HK-2 (cell line): ENCODE results near the gene ZFP2.
"Not testable (repeated sequence)": the region's sequence is repeated elsewhere in the genome, so short reads cannot be mapped to it uniquely, and the experiment has no call there.

Source experiments
- DNase-seq: peaks from one replicate; pipeline ENCODE4 v3.0.0-alpha.2; 2018; ENCODE audit not compliant: unreplicated experiment

The ZFP2 gene

DNA sequence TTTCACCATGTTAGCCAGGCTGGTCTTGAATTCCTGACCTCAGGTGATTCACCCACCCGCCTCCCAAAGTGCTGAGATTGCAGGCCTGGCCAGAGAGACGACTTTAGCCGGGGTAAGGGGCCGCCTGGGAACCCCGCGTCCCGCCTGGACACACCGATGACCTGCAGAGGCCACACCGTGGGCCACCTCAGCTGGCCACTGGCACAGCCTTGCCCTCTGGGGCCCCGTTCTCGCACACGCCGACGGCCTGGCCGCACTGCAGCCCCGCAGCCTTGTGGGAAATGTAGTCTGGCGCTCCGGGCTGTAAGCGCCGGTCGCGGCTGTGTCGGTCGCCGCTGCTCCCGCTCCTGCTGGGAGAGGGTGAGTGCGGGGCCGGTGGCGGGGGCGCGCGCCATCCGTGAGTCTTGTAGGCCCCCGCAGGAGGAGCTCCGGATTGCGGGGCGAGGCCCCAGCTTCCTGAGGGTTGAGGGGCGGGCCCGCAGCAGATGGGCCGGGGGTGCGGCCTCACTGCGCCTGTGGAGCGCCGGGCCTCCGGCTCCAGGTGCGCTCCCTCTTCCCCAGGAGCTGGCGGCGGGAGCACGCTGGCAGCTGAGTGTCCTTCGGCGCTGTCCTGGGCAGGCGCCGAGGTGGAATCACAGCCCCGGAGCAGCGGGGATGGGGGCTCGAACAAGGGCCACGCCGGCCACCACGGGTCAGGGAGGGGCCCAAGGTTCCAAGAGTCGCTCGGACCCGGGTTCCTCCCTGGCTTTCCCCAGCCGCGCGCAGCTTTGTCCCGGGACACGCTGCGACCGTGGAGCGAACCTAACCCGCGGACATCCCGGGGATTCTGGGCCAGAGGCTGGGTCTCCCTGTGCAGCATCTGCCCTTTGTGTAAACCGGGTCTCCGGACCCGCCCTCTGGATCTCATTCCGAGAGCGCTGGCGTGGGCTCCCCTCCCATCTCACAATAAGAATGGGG, at the start of gene ZFP2:
Gene ZFP2 (plus strand): TSS at position 299 of the 957 bp plus-strand sequence. CDS start 35,401 bp downstream, outside the sequence.
- DNase-seq, result peak; percentile 64

DNA sequence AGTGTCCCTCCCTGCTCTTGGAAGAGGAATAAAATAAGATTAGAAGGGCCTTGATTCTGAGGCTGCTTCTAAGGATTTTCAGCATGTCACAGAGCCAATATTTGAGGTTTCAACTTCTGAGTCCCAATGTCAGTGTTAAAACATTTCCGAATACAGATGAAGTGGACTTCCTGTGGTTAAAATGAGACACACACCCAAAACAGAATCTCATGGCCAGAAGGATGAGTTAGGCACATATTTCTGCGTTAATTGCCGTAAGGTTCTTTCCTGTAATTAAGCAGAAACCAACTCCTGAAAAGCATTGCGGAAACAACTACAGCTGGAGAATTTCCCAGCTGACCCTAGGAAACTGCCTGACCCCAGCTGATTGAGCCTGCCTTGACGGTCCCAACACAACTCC, 46.4 kb upstream of the ZFP2 start:
- DNase-seq, result no peak

GRCh38 chr5:178851951-178852350, 43.8 kb upstream of the ZFP2 start:
- no peak for DNase-seq

GRCh38 chr5:178854284-178854683, 41.4 kb upstream of the ZFP2 start:
- no peak for DNase-seq

DNA sequence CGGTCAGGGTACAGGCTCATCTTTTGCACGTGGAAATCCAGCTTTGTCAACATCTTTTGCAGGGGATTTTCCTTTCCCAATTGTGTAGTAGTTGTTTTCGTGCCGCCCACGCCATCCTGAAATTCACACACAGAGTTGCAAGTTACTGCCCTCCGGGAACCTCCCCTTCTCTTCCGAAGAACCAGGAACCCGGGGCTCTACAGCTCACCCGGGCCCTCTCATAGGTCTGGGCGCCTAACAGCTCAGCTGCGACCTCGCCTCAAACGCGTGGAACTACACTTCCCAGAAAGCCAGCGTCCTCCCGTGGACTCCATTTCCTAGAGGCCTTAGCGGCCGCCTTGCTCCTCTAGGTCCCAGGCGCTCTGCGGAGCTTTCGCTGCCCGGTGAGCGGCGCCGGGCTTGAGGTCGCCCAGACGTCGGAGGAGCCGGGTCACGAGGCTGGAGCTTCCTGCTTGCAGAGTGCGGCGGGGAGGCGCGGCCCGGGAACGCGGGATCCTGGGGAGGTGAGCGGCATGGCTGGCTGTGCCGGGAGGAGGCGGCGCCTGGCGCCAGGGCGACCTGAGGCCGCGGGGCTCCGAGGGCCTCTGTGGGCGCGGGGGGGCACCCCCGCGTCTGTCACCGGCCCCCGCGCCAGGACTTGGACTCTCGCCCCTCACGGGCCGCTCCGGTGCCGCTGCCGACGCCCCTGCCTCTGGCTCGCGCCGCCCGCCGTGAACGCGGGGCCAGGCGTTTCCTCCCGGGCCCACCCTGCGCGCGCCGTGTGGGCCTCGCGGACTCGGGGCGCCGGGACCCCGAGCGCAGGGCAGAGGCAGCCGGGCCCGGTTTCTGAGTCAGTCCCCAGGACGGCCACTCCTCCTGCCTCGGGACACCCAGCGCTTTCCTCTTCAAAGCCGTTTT, 35.8 kb upstream of the ZFP2 start, which contains the start of gene ZNF354B:
Gene ZNF354B (plus strand): TSS at position 329 of the 897 bp plus-strand sequence. CDS start 1,095 bp downstream, outside the sequence.
- peak; percentile 85 for DNase-seq

GRCh38 chr5:178860615-178861014, 35.1 kb upstream of the ZFP2 start:
- DNase-seq, result not testable (repeated sequence)

DNA sequence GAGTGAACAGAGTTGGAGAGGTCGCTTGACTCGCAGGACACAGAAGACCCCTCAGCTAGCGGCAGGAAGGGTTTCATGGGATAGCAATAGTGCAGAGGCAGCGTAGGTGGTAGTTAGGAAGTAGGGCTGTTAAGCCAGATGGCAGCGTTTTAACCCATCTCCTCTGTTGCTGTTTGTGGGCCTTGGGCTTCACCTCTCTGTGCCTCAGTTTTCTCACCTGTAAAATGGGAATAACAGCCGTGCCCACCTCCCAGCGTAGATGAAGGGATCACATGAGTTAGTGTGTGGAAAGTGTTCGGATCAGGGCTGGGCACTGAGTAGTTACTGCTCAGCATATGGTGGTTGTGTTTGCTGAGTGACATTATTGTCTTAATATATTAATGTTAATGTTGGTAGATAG, 34.1 kb upstream of the ZFP2 start:
- no peak for DNase-seq

- DNase-seq, result no peak
These were observed 28.8 kb upstream of the ZFP2 start for GRCh38 chr5:178866946-178867345.

GRCh38 chr5:178869577-178869976, 26.1 kb upstream of the ZFP2 start:
- DNase-seq, result no peak

- no peak for DNase-seq
These were observed 25.3 kb upstream of the ZFP2 start for GRCh38 chr5:178870411-178870810.

GRCh38 chr5:178872302-178872701, 23.4 kb upstream of the ZFP2 start:
- DNase-seq, result no peak

DNA sequence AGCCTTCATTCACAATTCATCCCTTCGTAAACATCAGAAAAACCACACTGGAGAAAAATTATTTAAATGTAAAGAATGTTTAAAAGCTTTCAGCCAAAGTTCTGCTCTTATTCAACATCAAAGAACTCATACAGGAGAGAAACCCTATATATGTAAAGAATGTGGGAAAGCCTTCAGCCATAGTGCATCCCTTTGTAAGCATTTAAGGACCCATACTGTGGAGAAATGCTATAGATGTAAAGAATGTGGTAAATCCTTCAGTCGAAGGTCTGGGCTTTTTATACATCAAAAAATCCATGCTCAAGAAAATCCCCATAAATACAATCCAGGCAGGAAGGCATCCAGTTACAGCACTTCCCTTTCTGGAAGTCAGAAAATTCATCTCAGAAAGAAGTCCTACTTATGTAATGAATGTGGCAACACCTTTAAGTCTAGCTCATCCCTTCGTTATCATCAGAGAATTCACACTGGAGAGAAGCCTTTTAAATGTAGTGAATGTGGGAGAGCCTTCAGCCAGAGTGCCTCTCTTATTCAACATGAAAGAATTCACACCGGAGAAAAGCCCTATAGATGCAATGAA, 12.5 kb upstream of the ZFP2 start:
- not testable (repeated sequence) for DNase-seq

DNA sequence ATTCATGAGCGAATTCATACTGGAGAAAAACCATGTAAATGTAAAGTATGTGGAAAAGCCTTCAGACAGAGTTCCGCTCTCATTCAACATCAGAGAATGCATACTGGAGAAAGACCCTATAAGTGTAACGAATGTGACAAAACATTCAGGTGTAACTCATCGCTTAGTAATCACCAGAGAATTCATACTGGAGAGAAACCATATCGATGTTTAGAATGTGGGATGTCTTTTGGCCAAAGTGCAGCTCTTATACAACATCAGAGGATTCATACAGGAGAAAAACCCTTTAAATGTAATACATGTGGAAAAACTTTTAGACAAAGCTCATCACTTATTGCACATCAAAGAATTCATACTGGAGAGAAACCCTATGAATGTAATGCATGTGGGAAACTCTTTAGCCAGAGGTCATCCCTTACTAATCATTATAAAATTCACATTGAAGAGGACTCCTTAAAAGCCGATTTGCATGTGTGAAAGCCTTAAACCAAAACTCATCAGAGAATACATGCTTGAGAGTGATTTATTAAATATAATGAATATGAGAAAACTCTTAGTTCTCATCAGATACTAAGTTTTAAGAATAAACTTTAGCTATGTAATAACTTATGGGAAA, 11.8 kb upstream of the ZFP2 start:
- no peak for DNase-seq

GRCh38 chr5:178899289-178899688, 3.6 kb downstream of the ZFP2 start:
- DNase-seq, result no peak

DNA sequence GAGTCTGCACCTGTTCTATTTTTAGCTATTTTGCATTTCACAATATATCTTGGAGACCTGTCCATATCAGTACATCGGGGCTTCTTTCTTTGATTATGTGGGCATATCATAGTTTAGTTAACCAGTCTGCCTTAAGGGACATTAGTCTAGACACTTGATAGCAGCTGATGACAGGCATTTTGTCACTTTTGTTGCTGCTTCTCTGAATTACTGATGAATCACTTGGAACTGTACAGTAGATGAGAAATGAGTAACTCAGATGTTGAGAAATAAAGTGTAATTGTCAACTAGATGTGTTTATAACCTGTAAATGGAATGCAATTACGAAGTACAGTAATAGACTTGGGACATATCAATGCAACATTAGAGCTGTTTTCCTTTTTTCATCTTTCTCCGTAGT, 7.1 kb downstream of the ZFP2 start:
- no peak for DNase-seq

- no peak for DNase-seq
These were observed 36.4 kb downstream of the ZFP2 start for GRCh38 chr5:178931846-178932760.

DNA sequence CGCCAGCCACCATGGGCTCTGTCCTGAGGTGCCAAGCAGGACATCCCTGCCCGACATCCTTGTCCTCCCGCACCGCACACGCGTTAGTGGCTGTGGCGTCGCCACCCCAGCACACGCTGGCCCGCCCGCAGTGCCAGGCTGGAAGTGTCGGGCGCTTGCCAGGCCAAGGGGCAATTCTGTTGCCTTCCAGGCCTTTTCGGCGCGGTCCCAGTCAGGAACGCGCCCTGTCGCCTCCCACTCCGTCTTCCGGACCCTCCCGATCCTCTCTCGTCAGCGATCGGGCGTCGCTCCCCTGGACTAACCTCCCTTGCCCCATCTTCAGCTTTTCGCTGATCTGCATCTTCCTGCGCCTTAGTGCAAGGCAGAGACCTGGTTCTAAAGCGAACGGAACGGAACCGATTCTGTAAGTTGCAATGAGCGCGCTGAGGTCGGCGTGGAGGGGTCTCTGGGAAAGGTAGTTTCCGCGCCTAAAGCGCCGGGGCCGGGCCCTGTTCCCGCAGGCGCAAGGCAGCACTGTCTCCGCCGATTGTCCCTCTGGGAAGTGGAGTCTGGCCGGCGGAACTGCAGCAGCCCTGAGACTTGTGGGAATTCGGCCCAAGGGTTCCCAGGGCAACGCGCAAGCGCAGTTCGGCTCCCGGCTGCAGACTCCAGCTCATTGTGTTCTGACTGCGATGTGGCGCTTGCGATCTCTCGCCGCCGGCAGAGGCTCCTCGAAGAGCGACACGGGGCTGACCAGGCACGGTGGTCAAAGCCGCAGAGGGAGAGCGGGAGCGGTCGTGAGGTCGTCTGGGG, 45.1 kb downstream of the ZFP2 start, which contains the start of gene ZNF454:
Gene ZNF454 (plus strand): TSS at position 630 of the 792 bp plus-strand sequence. CDS start 1,594 bp downstream, outside the sequence.
- DNase-seq, result peak; percentile 74

DNA sequence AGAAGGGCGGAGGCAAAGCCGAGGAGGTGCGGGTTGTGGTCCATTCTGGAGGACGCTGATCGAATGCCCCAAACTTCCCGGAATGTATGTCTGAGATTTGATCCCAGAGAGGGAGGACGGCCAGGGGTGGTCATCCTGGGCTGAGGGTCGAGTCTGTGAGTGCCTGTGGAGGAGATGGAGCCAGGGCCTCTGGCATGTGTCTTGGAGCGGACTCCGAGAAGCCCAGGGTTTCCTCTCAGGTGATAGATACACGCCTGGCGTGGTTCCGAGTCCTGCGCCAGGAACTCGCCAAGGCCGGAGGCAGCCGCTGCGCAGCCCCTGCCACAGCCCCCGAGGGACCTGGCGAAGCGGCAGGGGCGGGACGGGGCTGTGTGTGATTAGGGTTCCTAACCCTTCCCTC, 45.6 kb downstream of the ZFP2 start:
- no peak for DNase-seq

GRCh38 chr5:178965465-178966055, 69.8 kb downstream of the ZFP2 start:
- DNase-seq, result no peak
